Parathyroid adenoma (tissue), 2 donors: ENCODE measurements around the gene BMP7.

Source experiments
- H2AFZ ChIP-seq: fragments of 300-600 bp; sonication (generic); one replicate; pipeline ENCODE4 v1.7.0; 2017; ENCODE audit warnings: antibody characterized with exemption, mild to moderate bottlenecking
- H3K27ac ChIP-seq: fragments of 300-600 bp; sonication (generic); one replicate; pipeline ENCODE4 v1.7.0; 2017
- H3K27me3 ChIP-seq: fragments of 300-600 bp; sonication (generic); one replicate; pipeline ENCODE4 v1.7.0; 2017; ENCODE audit warnings: low read length; ENCODE audit not compliant: control insufficient read depth, insufficient read depth
- H3K36me3 ChIP-seq: fragments of 300-600 bp; sonication (generic); one replicate; pipeline ENCODE4 v1.7.0; 2017; ENCODE audit warnings: low read length; ENCODE audit not compliant: control insufficient read depth, insufficient read depth
- H3K4me1 ChIP-seq: fragments of 300-600 bp; sonication (generic); one replicate; pipeline ENCODE4 v1.7.0; 2017; ENCODE audit warnings: control low read depth
- H3K4me2 ChIP-seq: fragments of 300-600 bp; sonication (generic); one replicate; pipeline ENCODE4 v1.7.0; 2017; ENCODE audit warnings: low read length
- H3K4me3 ChIP-seq: fragments of 300-600 bp; sonication (generic); one replicate; pipeline ENCODE4 v1.7.0; 2017; ENCODE audit warnings: low read depth, low read length
- H3K79me2 ChIP-seq: fragments of 300-600 bp; sonication (generic); one replicate; pipeline ENCODE4 v1.7.0; 2017; ENCODE audit warnings: control low read depth
- H3K9ac ChIP-seq: fragments of 300-600 bp; sonication (generic); one replicate; pipeline ENCODE4 v1.7.0; 2017; ENCODE audit warnings: mild to moderate bottlenecking
- H3K9me3 ChIP-seq: fragments of 300-600 bp; sonication (generic); one replicate; pipeline ENCODE4 v1.7.0; 2017; ENCODE audit warnings: low read length; ENCODE audit not compliant: control insufficient read depth
- TF ChIP-seq, protein P1 (sequence below): fragments of 300-600 bp; sonication (generic); IDR thresholded peaks from one replicate; pipeline ENCODE4 v1.7.0; 2017; ENCODE audit warnings: antibody characterized with exemption, mild to moderate bottlenecking
- donor health status: primary hyperparathyroidism.

Gene BMP7

GRCh38 chr20:57255183-57255582 is 11.3 kb downstream of the BMP7 start:
- TF ChIP-seq, protein P1, sequence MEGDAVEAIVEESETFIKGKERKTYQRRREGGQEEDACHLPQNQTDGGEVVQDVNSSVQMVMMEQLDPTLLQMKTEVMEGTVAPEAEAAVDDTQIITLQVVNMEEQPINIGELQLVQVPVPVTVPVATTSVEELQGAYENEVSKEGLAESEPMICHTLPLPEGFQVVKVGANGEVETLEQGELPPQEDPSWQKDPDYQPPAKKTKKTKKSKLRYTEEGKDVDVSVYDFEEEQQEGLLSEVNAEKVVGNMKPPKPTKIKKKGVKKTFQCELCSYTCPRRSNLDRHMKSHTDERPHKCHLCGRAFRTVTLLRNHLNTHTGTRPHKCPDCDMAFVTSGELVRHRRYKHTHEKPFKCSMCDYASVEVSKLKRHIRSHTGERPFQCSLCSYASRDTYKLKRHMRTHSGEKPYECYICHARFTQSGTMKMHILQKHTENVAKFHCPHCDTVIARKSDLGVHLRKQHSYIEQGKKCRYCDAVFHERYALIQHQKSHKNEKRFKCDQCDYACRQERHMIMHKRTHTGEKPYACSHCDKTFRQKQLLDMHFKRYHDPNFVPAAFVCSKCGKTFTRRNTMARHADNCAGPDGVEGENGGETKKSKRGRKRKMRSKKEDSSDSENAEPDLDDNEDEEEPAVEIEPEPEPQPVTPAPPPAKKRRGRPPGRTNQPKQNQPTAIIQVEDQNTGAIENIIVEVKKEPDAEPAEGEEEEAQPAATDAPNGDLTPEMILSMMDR, result no peak
- Histone ChIP-seq H3K9ac (no peak overlapping the region), H3K27ac (no peak overlapping the region), H3K27me3 (no peaks in the 10 kb centered on the region), H2AFZ (no peak overlapping the region), H3K4me2 (no peak overlapping the region), H3K4me1 (no peaks in the 10 kb centered on the region), H3K36me3 (no peaks in the 10 kb centered on the region), H3K79me2 (no peaks in the 10 kb centered on the region), H3K9me3 (no peaks in the 10 kb centered on the region), H3K4me3 (no peak overlapping the region)

DNA sequence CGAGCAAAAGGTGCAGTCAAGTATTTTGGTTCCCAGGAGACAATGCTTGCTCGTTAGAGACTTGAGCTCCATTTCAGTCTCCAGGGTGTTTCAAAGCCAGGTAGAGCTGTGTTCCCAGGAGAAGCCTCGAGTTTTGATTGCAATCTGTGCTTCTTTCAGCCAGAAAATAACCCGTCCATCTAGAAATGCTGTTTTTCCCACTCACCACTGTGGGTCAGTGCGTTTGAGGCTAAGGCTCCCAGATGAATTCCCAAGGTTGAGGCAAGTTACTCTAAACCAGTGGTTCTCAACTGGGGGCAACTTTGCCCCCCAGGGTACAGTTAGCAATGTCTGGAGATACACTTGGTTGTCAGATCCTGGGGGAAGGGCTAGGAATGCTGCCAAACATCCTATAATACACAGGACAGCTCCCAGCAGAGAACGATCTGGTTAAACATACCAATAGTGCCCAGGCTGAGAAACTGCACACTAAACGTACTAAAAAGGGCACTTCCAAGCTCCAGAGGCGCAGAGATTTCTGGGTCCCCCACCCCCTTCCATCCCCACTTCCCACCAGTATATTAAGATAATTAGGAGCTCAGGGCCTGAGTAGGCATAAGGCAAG is 13.8 kb downstream of the BMP7 start:
- no peak overlapping the region for H3K4me2 ChIP-seq
- H3K79me2 ChIP-seq, result no peaks in the 10 kb centered on the region
- no peak overlapping the region for H3K4me3 ChIP-seq
- H3K9me3 ChIP-seq, result no peaks in the 10 kb centered on the region
- H3K36me3 ChIP-seq, result no peaks in the 10 kb centered on the region
- no peaks in the 10 kb centered on the region for H3K4me1 ChIP-seq
- H3K27ac ChIP-seq, result no peak overlapping the region
- H3K9ac ChIP-seq, result no peak overlapping the region
- TF ChIP-seq, protein P1, result no peak
- no peak overlapping the region for H2AFZ ChIP-seq
- H3K27me3 ChIP-seq, result no peaks in the 10 kb centered on the region

GRCh38 chr20:57251949-57252348 is 14.5 kb downstream of the BMP7 start:
- Histone ChIP-seq H3K4me2 (no peak overlapping the region), H3K79me2 (no peaks in the 10 kb centered on the region), H3K36me3 (no peaks in the 10 kb centered on the region), H3K9me3 (no peaks in the 10 kb centered on the region), H3K9ac (no peak overlapping the region), H3K4me3 (no peak overlapping the region), H3K27me3 (no peaks in the 10 kb centered on the region), H3K27ac (no peak overlapping the region), H2AFZ (no peak overlapping the region), H3K4me1 (no peaks in the 10 kb centered on the region)
- TF ChIP-seq, protein P1, result no peak

GRCh38 chr20:57251344-57251743 is 15.1 kb downstream of the BMP7 start:
- TF ChIP-seq, protein P1, result no peak

GRCh38 chr20:57250607-57251343 is 15.7 kb downstream of the BMP7 start:
- H3K9ac ChIP-seq, result no peak overlapping the region
- no peaks in the 10 kb centered on the region for H3K36me3 ChIP-seq
- no peak overlapping the region for H3K4me3 ChIP-seq
- H3K9me3 ChIP-seq, result no peaks in the 10 kb centered on the region
- TF ChIP-seq, protein P1, result no peak
- no peaks in the 10 kb centered on the region for H3K79me2 ChIP-seq
- no peak overlapping the region for H3K4me2 ChIP-seq
- H2AFZ ChIP-seq, result no peak overlapping the region
- no peaks in the 10 kb centered on the region for H3K4me1 ChIP-seq
- no peaks in the 10 kb centered on the region for H3K27me3 ChIP-seq
- no peak overlapping the region for H3K27ac ChIP-seq

More at GRCh38 chr20:57251344-57251743, 15.1 kb downstream of the BMP7 start:
- Histone ChIP-seq H3K9me3 (no peaks in the 10 kb centered on the region), H3K4me2 (no peak overlapping the region), H2AFZ (no peak overlapping the region), H3K36me3 (no peaks in the 10 kb centered on the region), H3K4me3 (no peak overlapping the region), H3K27me3 (no peaks in the 10 kb centered on the region), H3K4me1 (no peaks in the 10 kb centered on the region), H3K79me2 (no peaks in the 10 kb centered on the region), H3K27ac (no peak overlapping the region), H3K9ac (no peak overlapping the region)
